Fibroblast of pulmonary artery (primary cell): ENCODE results near the gene VOPP1.

Experiments
- DNase-seq: peaks from one replicate; pipeline ENCODE4 v3.0.0-alpha.2; 2010; ENCODE audit warnings: low read depth
- H3K4me3 ChIP-seq: replicated peaks from 2 replicates; pipeline ENCODE4 v1.5.1; 2011; ENCODE audit warnings: low read depth, mild to moderate bottlenecking, control low read depth, low read length, moderate library complexity
- TF ChIP-seq, protein P1 (sequence below): IDR thresholded peaks from 2 replicates; pipeline ENCODE4 v1.5.1; 2011; ENCODE audit warnings: mild to moderate bottlenecking, control low read depth, low read length, inconsistent platforms; ENCODE audit errors: missing control alignments

The VOPP1 gene

DNA sequence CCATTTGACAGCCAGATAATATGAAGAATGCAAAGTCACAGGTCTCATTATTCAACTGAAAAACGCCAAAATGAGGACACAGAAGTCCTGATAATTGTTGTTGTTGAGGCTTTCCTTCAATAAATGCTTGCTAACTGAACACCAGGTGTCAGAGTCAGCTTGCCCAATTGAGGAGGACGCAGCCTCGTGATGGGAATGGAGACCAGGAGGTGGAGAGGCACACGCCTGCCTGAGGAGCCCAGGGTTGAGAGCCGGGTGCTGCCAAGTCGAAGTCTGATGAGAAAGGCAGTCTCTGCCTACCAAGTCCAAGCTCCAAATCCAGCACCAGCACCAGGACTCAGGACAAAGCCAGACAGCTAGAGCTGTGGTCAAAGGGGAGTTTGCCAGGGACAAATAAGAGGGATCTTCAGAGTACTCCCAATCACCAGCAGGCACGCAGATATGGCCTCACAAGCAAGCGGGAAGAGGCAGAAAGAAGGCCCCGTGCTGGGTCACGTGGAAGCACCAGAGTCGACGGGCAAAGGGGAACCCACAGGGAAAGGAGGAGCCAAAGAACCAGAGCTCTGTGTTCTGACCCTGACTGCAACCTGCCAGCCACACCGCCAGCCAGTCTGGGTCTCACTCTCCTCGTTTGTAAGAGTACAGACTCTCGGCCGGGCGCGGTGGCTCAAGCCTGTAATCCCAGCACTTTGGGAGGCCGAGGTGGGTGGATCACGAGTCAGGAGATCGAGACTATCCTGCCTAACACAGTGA, 47.6 kb downstream of the VOPP1 start:
- TF ChIP-seq, protein P1, sequence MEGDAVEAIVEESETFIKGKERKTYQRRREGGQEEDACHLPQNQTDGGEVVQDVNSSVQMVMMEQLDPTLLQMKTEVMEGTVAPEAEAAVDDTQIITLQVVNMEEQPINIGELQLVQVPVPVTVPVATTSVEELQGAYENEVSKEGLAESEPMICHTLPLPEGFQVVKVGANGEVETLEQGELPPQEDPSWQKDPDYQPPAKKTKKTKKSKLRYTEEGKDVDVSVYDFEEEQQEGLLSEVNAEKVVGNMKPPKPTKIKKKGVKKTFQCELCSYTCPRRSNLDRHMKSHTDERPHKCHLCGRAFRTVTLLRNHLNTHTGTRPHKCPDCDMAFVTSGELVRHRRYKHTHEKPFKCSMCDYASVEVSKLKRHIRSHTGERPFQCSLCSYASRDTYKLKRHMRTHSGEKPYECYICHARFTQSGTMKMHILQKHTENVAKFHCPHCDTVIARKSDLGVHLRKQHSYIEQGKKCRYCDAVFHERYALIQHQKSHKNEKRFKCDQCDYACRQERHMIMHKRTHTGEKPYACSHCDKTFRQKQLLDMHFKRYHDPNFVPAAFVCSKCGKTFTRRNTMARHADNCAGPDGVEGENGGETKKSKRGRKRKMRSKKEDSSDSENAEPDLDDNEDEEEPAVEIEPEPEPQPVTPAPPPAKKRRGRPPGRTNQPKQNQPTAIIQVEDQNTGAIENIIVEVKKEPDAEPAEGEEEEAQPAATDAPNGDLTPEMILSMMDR: no peak
- no peak overlapping the region for H3K4me3 ChIP-seq
- no peak for DNase-seq

DNA sequence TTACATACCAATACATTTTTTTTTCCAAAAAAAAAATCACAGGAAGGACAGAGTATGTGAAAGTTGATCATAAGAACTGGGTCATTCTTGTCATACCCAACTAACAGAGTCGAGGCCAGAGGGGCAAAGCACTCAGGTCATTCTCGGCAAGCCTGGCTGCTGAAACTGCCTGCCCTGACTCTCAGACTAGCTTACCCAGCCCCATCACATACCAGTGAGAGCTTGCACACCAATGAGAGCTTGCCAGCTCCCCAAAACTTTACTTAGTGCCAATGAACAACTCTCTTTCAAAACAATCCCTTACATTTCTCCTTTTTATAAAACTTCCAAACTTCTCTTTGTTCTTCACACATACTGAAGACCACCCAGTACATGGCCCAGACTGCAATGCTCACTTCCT, 48.9 kb downstream of the VOPP1 start:
- no peak for DNase-seq
- TF ChIP-seq, protein P1: no peak
- no peak overlapping the region for H3K4me3 ChIP-seq

DNA sequence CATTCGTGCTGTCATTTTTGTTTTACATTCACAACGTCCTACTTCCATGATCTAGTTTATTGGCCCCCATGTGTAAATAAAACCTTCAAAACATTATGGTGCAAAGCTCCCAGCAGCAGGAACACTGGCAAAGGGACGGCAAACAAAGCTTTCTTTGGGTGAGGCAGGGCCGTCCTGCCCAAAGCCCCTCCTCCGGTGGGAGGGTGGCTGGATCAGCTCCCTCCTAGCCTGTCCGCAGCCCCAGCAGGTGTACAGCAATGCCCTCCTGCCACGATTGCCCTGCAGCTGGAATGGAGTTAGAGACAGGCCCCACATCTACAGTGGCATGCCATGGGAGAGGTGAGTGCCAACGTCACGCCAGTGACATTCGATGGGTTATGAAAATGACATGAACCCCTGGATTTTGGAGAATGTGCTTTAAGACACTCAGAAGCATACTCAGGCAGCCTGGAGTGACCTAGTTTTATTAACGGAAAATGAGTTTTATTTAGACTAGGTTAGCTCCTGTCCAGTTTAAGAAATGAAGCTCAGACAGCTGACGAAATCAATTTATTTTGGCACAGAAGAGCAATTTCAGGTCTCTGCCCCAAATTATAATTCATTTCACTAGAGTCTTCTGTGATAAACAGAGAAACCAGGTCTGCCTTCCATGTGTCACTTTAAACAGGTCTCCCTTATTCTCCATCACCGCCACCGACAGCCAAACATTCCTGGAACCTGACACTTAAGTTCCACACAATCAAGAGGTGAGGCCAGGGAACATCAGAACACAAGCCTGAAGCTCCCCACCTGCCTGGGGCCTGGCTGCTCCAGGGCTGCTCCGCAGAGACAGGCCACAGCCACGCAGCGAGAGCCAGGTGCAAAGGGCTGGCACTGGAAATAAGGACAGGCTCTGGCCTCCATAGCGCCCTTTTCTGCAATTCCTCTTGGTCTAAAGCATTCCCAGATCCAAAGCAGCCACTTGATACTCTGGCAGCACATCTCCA, 50.1 kb downstream of the VOPP1 start:
- DNase-seq: no peak
- H3K4me3 ChIP-seq: no peak overlapping the region
- TF ChIP-seq, protein P1: no peak

DNA sequence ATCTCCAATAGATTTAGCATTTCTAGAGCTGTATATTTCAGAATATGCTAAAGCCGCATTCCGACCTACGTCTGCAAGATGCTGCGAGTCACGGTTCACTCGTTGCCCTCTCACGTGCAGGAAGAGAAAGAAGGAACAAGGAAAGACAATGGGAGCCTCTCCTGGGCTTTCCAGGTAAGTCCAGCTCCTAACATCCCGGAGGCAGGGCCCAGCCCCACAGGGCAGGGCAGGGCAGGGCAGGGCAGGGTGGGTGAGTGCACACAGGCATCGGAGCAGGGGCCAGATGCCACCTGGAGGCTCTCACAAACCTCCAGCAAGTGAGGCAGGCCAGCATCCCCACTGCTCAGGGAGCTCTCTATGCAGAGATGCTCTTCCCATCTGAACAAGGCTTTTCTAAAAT, 50.8 kb downstream of the VOPP1 start:
- TF ChIP-seq, protein P1: no peak
- H3K4me3 ChIP-seq: no peak overlapping the region
- DNase-seq: no peak

DNA sequence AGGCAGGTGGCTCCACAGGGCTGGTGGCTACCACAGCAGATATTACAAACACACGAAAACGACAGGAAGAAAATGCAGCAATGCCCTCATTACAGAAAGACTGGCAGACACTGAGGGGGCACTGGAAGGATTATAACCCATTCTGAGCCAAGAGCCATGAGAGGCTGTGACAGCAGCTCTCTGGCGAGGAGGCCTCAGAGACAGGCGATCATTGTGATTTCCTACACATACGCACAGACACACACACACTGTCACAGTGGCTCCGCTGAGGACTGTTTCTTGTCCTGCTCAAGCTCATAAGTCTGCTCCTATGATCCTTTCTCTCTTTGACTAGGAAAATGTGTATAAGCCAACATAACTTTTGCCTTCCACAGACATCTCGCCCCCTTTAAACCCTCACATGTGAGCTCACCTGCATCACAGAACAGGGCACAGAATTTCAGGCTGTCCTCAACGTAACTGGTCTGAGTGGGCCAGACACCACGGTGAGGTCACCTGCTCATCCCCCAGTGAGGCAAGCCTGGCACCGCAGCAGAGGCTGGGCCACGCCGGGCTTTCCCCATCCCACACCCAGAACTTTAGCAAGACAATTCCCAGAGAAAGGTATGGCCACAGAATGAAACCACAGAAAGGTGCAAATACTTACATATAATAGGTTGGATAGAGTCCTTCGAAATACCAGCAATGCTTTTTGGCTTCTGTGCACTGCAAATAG, 51.7 kb downstream of the VOPP1 start:
- DNase-seq: no peak
- no peak overlapping the region for H3K4me3 ChIP-seq
- TF ChIP-seq, protein P1: no peak

DNA sequence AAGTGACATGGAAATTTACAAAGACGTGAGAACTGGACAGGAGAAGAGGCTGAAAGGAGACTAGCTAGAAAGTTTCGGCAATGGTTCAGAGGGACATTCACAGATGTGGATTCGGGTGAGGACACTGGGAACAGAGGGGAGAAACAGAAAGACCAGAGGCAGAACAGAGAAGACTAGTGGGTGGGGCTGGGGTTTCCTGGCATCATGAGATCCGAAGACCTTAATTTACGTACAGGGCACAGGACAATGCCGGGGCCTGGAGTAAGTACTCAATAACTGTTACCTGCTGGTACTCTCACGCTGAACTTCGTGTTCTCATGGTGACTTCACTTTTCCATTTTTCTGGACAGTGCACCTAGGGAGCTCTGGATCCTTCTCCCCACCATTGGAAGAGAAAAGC, 53.5 kb downstream of the VOPP1 start:
- TF ChIP-seq, protein P1: no peak
- DNase-seq: no peak
- H3K4me3 ChIP-seq: no peak overlapping the region
